Jurkat, Clone E6-1 (cell line): Measurements from ENCODE around the gene KIF3B.

Experiments used
- DNase-seq: peaks from one replicate; pipeline ENCODE4 v3.0.0-alpha.2; 2011; ENCODE audit warnings: low read depth, low spot score
- H3K4me3 ChIP-seq: 2 replicates; pipeline ENCODE4 v1.5.1; 2011; ENCODE audit warnings: mild to moderate bottlenecking, low read length, control low read depth, moderate library complexity

The KIF3B gene

GRCh38 chr20:32289661-32290431 lies 12.4 kb downstream of the KIF3B start:
- H3K4me3 ChIP-seq, result no peak overlapping the region
- DNase-seq, result no peak

GRCh38 chr20:32291166-32291565 lies 13.7 kb downstream of the KIF3B start:
- no peak for DNase-seq
- H3K4me3 ChIP-seq, result no peak overlapping the region

- H3K4me3 ChIP-seq, result no peak overlapping the region
- no peak for DNase-seq
Measured at GRCh38 chr20:32292548-32292947, 15.1 kb downstream of the KIF3B start.

GRCh38 chr20:32294071-32294470 lies 16.6 kb downstream of the KIF3B start:
- H3K4me3 ChIP-seq, result no peak overlapping the region
- DNase-seq, result no peak

GRCh38 chr20:32296412-32296811 lies 19.0 kb downstream of the KIF3B start:
- no peak for DNase-seq

GRCh38 chr20:32296819-32297420 lies 19.5 kb downstream of the KIF3B start:
- H3K4me3 ChIP-seq, result no peak overlapping the region
- DNase-seq, result no peak

More at GRCh38 chr20:32296412-32296811, 19.0 kb downstream of the KIF3B start:
- H3K4me3 ChIP-seq, result no peak overlapping the region

- H3K4me3 ChIP-seq, result no peak overlapping the region
- DNase-seq, result no peak
Measured at GRCh38 chr20:32297439-32297838, 20.0 kb downstream of the KIF3B start.

- DNase-seq, result no peak
- no peak overlapping the region for H3K4me3 ChIP-seq
Measured at GRCh38 chr20:32300647-32301046, 23.2 kb downstream of the KIF3B start.

GRCh38 chr20:32301719-32302506 lies 24.5 kb downstream of the KIF3B start:
- no peak for DNase-seq
- no peak overlapping the region for H3K4me3 ChIP-seq

GRCh38 chr20:32302507-32302872 lies 25.0 kb downstream of the KIF3B start:
- no peak for DNase-seq

GRCh38 chr20:32304131-32304746 lies 26.8 kb downstream of the KIF3B start:
- no peak for DNase-seq
- no peak overlapping the region for H3K4me3 ChIP-seq

More at GRCh38 chr20:32302507-32302872, 25.0 kb downstream of the KIF3B start:
- H3K4me3 ChIP-seq, result no peak overlapping the region

- DNase-seq, result no peak
- H3K4me3 ChIP-seq, result no peak overlapping the region
Measured at GRCh38 chr20:32312718-32313424, 35.4 kb downstream of the KIF3B start.

- no peak overlapping the region for H3K4me3 ChIP-seq
- DNase-seq, result no peak
Measured at GRCh38 chr20:32314768-32315167, 37.3 kb downstream of the KIF3B start.

GRCh38 chr20:32315399-32315798 lies 37.9 kb downstream of the KIF3B start:
- DNase-seq, result no peak
- H3K4me3 ChIP-seq, result no peak overlapping the region

GRCh38 chr20:32315891-32316290 lies 38.4 kb downstream of the KIF3B start:
- no peak overlapping the region for H3K4me3 ChIP-seq
- DNase-seq, result no peak

GRCh38 chr20:32316667-32317066 lies 39.2 kb downstream of the KIF3B start:
- no peak overlapping the region for H3K4me3 ChIP-seq
- DNase-seq, result no peak

- DNase-seq, result no peak
- H3K4me3 ChIP-seq, result no peak overlapping the region
Measured at GRCh38 chr20:32319100-32319499, 41.6 kb downstream of the KIF3B start.

GRCh38 chr20:32320305-32320704 lies 42.9 kb downstream of the KIF3B start:
- no peak for DNase-seq
- no peak overlapping the region for H3K4me3 ChIP-seq

- H3K4me3 ChIP-seq, result no peak overlapping the region
- no peak for DNase-seq
Measured at GRCh38 chr20:32321390-32321789, 43.9 kb downstream of the KIF3B start.
